C4-2B (cell line): ENCODE measurements around the gene SND1.

ENCODE experiments used
- CTCF ChIP-seq: fragments of 450-650 bp; conservative IDR thresholded peaks from 2 replicates; pipeline ENCODE4 v1.5.1; 2017; ENCODE audit warnings: mild to moderate bottlenecking
- ZFX ChIP-seq: fragments of 450-650 bp; IDR thresholded peaks from 2 replicates; pipeline ENCODE4 v1.6.1; 2017

- TF ChIP-seq CTCF (no peak), ZFX (no peak)
These were observed 196.2 kb downstream of the SND1 start for GRCh38 chr7:127848241-127848640.
